Astrocyte of the cerebellum (primary cell): ENCODE measurements around the gene TMEM200C.

Source experiments
- DNase-seq: peaks from one replicate; pipeline ENCODE4 v3.0.0-alpha.2; 2011; ENCODE audit warnings: low read depth
- H3K4me3 ChIP-seq: 2 replicates; pipeline ENCODE4 v1.5.1; 2011; ENCODE audit warnings: mild to moderate bottlenecking, low read depth, low read length, moderate library complexity
- in situ Hi-C: cut with HindIII; loops from 2 replicates; pipeline ENCODE4 v1.10.0; 2017; ENCODE audit warnings: low sequenced_read_pairs
- TF ChIP-seq, protein P1 (sequence below): IDR thresholded peaks from 2 replicates; pipeline ENCODE4 v1.5.1; 2012; ENCODE audit warnings: low read length, low read depth, moderate library complexity, mild to moderate bottlenecking; ENCODE audit errors: missing control alignments

TMEM200C gene

DNA sequence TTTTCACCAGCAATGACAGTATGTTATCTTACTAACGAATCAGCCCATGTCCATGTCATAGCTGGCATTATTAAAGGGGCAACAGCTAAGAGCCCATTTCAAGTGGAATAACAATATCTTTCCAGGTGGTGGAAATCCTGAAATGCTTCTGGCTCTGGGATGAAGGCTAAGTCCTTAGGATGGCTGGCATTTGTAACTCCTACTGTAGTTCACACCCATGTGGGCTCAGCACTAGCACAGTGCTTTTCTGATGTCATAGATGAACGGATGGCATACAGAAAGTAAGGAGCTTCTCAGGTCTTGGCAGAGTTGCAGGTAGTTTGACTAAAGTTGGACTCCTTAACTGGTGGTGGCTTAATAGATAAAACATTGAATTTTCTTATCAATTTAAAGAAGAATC is 10.0 kb downstream of the TMEM200C start:
- no peak for DNase-seq
- TF ChIP-seq, protein P1, sequence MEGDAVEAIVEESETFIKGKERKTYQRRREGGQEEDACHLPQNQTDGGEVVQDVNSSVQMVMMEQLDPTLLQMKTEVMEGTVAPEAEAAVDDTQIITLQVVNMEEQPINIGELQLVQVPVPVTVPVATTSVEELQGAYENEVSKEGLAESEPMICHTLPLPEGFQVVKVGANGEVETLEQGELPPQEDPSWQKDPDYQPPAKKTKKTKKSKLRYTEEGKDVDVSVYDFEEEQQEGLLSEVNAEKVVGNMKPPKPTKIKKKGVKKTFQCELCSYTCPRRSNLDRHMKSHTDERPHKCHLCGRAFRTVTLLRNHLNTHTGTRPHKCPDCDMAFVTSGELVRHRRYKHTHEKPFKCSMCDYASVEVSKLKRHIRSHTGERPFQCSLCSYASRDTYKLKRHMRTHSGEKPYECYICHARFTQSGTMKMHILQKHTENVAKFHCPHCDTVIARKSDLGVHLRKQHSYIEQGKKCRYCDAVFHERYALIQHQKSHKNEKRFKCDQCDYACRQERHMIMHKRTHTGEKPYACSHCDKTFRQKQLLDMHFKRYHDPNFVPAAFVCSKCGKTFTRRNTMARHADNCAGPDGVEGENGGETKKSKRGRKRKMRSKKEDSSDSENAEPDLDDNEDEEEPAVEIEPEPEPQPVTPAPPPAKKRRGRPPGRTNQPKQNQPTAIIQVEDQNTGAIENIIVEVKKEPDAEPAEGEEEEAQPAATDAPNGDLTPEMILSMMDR: no peak
- in situ Hi-C loops: no loop called here
- H3K4me3 ChIP-seq: no peak overlapping the region

DNA sequence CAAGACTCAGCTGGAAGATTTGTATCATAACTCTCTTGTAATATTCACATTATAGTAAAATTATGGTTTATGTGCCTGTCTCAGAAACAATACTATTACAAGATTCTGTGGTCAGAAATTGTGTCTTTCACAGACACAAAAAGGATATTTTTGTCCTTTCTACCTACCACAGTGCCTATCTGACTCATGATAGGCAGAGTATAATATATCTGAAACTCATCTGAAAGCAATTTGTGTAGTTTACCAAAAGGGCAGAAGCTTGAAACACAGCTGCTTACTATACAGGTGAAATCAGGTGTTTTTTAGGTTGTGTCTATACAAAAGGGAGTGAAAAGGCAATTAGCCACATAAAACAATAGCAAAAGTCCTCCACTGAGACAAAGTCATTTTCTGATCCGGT is 10.9 kb downstream of the TMEM200C start:
- TF ChIP-seq, protein P1: no peak
- no peak for DNase-seq
- in situ Hi-C loops: no loop called here
- H3K4me3 ChIP-seq: no peak overlapping the region

DNA sequence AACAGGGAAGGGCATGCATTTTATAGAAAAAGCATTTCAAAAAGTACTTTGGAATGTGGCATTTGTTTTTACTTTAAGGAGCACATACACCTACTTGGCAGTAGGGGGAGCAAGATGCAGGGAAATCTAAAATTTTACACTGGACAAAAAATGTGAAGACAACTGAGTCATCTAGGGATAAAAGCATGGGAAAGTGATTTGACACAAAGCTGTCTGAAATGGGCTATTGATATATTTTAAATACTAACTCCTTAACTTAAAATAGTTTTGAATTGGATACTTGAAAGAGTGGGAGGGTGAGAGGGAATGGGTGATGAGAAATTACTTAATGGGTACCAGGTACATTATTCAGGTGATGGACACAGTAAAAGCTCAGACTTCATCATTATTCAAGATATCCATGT is 15.8 kb downstream of the TMEM200C start:
- DNase-seq: peak; percentile 29
- no peak overlapping the region for H3K4me3 ChIP-seq
- in situ Hi-C loops: no loop called here
- TF ChIP-seq, protein P1: peak; percentile 73

DNA sequence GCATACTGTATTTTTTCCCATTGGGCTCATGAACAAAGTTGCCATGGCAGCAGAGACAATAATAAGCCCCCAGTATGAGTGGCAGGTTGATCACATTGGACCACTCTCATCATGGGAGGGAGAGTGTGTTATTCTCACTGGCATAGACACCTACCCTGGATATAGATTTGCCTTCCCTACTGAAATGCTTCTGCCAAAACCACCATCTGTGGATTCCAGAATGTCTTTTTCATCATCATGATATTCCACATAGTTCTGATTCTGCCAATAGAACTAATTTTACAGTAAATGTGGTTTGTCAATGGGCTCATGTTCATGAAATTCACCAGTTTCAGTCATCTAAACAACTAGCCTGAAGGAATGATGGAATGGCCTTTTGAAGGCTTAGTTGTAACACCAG is 18.4 kb downstream of the TMEM200C start:
- no peak for DNase-seq
- no peak overlapping the region for H3K4me3 ChIP-seq
- TF ChIP-seq, protein P1: no peak
- in situ Hi-C loops: no loop called here

DNA sequence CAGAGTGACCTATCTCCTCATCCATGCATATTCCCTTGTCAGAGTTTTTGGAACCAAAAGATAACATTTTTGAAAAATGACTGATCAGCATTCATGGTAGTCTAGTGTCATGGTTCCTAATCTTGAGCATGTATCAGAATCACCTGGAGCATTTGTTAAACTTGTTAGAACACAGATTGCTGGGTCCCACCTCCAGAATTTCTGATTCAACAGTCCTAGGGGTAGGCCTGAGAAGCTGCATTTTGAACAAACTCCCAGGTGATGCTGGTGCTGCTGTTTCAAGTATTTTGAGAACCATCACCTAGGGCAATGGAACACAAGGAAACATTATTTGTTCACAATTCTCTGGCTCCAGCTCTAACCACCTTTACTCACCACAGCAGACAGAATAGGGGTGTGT is 21.0 kb downstream of the TMEM200C start:
- in situ Hi-C loops: no loop called here
- no peak for DNase-seq
- H3K4me3 ChIP-seq: no peak overlapping the region
- TF ChIP-seq, protein P1: no peak

DNA sequence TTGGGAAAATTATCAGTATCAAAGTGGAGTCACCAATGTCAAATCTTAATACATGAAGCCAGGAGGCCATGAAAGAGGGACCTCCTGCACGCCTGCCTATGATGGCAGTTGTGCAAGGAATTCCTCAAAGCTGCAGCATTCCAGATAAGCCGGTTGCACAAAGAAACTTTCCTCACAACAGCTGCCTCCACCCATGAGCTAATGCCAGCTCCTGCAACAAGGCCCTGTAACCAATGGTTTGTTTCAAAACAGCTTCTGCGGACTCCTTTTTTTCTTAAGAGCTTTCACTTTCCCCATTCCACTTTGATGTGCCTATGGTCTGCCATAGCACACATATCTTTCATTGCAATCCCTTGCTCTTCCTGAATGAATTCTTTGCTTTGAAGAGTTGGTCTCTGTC is 22.4 kb downstream of the TMEM200C start:
- TF ChIP-seq, protein P1: no peak
- DNase-seq: no peak
- in situ Hi-C loops: no loop called here
- H3K4me3 ChIP-seq: no peak overlapping the region

DNA sequence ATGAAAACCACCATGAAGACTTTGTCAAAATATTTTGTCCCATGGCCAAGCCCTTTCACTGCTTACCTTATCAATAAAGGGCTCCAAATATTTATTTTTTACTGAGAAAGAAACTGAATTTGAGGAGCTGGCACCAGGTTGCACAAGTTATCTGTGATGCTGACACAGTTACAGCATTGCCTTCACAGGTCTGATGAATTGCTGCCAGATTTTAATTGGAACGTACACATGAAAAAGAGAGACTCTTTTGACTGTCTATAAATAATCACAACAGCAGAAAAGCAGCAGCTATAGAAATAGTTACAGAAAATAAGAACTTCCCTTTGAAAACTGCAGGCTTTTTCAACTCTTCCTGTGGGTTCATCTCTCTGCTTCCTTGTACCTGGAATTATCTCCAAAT is 23.9 kb downstream of the TMEM200C start:
- TF ChIP-seq, protein P1: no peak
- no peak for DNase-seq
- in situ Hi-C loops: no loop called here
- no peak overlapping the region for H3K4me3 ChIP-seq
